LNCaP clone FGC (cell line): ENCODE results near the gene ARRDC2.

Source experiments
- DNase-seq: peaks from one replicate; pipeline ENCODE4 v3.0.0-alpha.2; 2011; ENCODE audit warnings: low read depth
- H3K4me3 ChIP-seq: 2 replicates; pipeline ENCODE4 v1.5.1; 2011; ENCODE audit warnings: mild to moderate bottlenecking, low read depth, low read length, control low read depth
- CTCF ChIP-seq: IDR thresholded peaks from 2 replicates; pipeline ENCODE4 v1.5.1; 2012; ENCODE audit warnings: mild to moderate bottlenecking; ENCODE audit not compliant: control insufficient read depth, insufficient read depth; ENCODE audit errors: extremely low read depth

The ARRDC2 gene

DNA sequence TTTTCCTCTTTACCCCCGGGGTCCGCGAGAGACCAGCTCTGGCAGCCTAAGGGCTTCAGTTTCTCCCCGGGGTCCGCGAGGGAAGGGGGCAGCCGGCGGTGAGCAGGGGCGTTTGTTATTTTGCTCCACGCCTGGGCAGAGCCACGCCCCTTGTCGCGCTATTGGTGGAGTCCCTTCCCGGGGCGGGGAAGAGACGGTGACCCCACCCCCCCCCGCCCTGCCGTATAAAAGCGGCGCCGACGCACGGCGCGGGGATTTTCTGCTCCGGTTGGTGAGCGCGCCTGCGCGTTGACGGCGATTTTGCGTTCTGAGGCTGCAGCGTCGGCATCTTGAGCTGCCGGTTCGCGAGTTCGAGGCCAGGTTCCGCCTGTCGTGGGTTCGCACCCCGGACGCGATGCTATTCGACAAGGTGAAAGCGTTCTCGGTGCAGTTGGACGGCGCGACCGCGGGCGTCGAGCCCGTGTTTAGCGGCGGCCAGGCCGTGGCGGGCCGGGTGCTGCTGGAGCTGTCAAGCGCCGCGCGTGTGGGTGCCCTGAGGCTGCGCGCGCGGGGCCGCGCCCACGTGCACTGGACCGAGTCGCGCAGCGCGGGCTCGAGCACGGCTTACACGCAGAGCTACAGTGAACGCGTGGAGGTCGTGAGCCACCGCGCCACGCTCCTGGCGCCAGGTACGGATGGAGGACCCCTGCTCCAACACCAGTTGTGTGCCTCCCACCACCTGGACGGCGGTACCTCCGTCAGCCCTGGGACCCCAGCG lies at the start of gene ARRDC2:
Gene ARRDC2, plus strand, starts transcription at position 254 of the 757 bp plus-strand sequence. Its CDS starts 141 bp downstream, at position 395.
- no peak for TF ChIP-seq CTCF
- no peak for DNase-seq
- H3K4me3 ChIP-seq = peak within 1 kb of the TSS; percentile 44

GRCh38 chr19:17963936-17964691 lies 43.9 kb upstream of the ARRDC2 start:
- TF ChIP-seq CTCF = no peak

GRCh38 chr19:17965370-17966128 lies 42.4 kb upstream of the ARRDC2 start:
- no peak for DNase-seq
- H3K4me3 ChIP-seq = no peak overlapping the region
- TF ChIP-seq CTCF = no peak

More at GRCh38 chr19:17963936-17964691, 43.9 kb upstream of the ARRDC2 start:
- H3K4me3 ChIP-seq = no peak overlapping the region
- no peak for DNase-seq

- no peak for DNase-seq
- no peak overlapping the region for H3K4me3 ChIP-seq
- no peak for TF ChIP-seq CTCF
Observed at GRCh38 chr19:17966129-17966483, 41.9 kb upstream of the ARRDC2 start.

GRCh38 chr19:17966550-17967256 lies 41.3 kb upstream of the ARRDC2 start, which contains the start of gene KCNN1:
KCNN1 (plus strand) TSS chr19:17967107; CDS start chr19:17973889, 6,782 bp downstream.
- H3K4me3 ChIP-seq = no peak within 1 kb of the TSS
- no peak for TF ChIP-seq CTCF

More at GRCh38 chr19:17966550-17967256, 41.3 kb upstream of the ARRDC2 start, which contains the start of gene KCNN1:
- DNase-seq = no peak
